Measurements from ENCODE around the gene ANKMY2.
"Not testable (repeated sequence)": the region's sequence is repeated elsewhere in the genome, so short reads cannot be mapped to it uniquely, and the experiment has no call there.

The ANKMY2 gene

GRCh38 chr7:16645593-16646471 lies at the start of gene ANKMY2, which contains the start of gene BZW2:
Gene ANKMY2 (minus strand): TSS chr7:16645754. CDS start chr7:16645573, 181 bp downstream.
Gene BZW2 (plus strand): TSS chr7:16646181. CDS start chr7:16665444, 19,263 bp downstream.
- DNase-seq (ENCODE audit: low spot score), result peak; percentile 95

GRCh38 chr7:16694806-16695205 lies 49.3 kb upstream of the ANKMY2 start:
- no peak for DNase-seq (ENCODE audit: low spot score)

- no peak for DNase-seq (ENCODE audit: low spot score)
These were observed 48.2 kb upstream of the ANKMY2 start for GRCh38 chr7:16693601-16694318.

GRCh38 chr7:16691241-16691640 lies 45.7 kb upstream of the ANKMY2 start:
- DNase-seq (ENCODE audit: low spot score), result peak; percentile 50

- DNase-seq (ENCODE audit: low spot score), result peak; percentile 26
These were observed 42.7 kb upstream of the ANKMY2 start for GRCh38 chr7:16688249-16688648.

- DNase-seq (ENCODE audit: low spot score), result no peak
These were observed 40.0 kb upstream of the ANKMY2 start for GRCh38 chr7:16685535-16685934.

- DNase-seq (ENCODE audit: low spot score), result no peak
These were observed 39.4 kb upstream of the ANKMY2 start for GRCh38 chr7:16684935-16685334.

- not testable (repeated sequence) for DNase-seq (ENCODE audit: low spot score)
These were observed 33.4 kb upstream of the ANKMY2 start for GRCh38 chr7:16678645-16679566.

GRCh38 chr7:16677978-16678494 lies 32.5 kb upstream of the ANKMY2 start:
- DNase-seq (ENCODE audit: low spot score), result no peak

- no peak for DNase-seq (ENCODE audit: low spot score)
These were observed 29.7 kb upstream of the ANKMY2 start for GRCh38 chr7:16675277-16675676.

GRCh38 chr7:16671811-16672210 lies 26.3 kb upstream of the ANKMY2 start:
- no peak for DNase-seq (ENCODE audit: low spot score)

GRCh38 chr7:16670731-16671344 lies 25.3 kb upstream of the ANKMY2 start:
- no peak for DNase-seq (ENCODE audit: low spot score)

GRCh38 chr7:16670021-16670420 lies 24.5 kb upstream of the ANKMY2 start:
- no peak for DNase-seq (ENCODE audit: low spot score)

GRCh38 chr7:16669581-16669980 lies 24.0 kb upstream of the ANKMY2 start:
- DNase-seq (ENCODE audit: low spot score), result no peak

- no peak for DNase-seq (ENCODE audit: low spot score)
These were observed 23.4 kb upstream of the ANKMY2 start for GRCh38 chr7:16668978-16669377.

GRCh38 chr7:16668049-16668858 lies 22.7 kb upstream of the ANKMY2 start:
- no peak for DNase-seq (ENCODE audit: low spot score)

- DNase-seq (ENCODE audit: low spot score), result no peak
These were observed 21.8 kb upstream of the ANKMY2 start for GRCh38 chr7:16667355-16667754.

- no peak for DNase-seq (ENCODE audit: low spot score)
These were observed 16.4 kb upstream of the ANKMY2 start for GRCh38 chr7:16661924-16662323.

GRCh38 chr7:16660702-16661464 lies 15.3 kb upstream of the ANKMY2 start:
- DNase-seq (ENCODE audit: low spot score), result peak; percentile 62

Data from hematopoietic multipotent progenitor cell treated with erythropoietin and hydrocortisone succinate and interleukin-3 and kit ligand, for 15 days (in vitro differentiated cells).